Activated CD4-positive, alpha-beta T cell treated with anti-CD3 and anti-CD28 coated beads, Interleukin-2, amount 50 U/mL, for 24 hours (primary cell): Measurements from ENCODE around the gene PAPPA2.

Source experiments
- DNase-seq, 2 donors: peaks; one replicate each; pipeline ENCODE4 v3.0.0-alpha.2; 2020; ENCODE audit warnings: low read depth in 1 of 2, low spot score in 1 of 2

Gene PAPPA2

GRCh38 chr1:176494436-176494835 is 31.5 kb downstream of the PAPPA2 start:
- DNase-seq = no peak

- no peak for DNase-seq
Observed at GRCh38 chr1:176499671-176500070, 36.7 kb downstream of the PAPPA2 start.

GRCh38 chr1:176501599-176501998 is 38.6 kb downstream of the PAPPA2 start:
- DNase-seq = no peak

- DNase-seq = no peak
Observed at GRCh38 chr1:176504848-176505553, 42.0 kb downstream of the PAPPA2 start.

- DNase-seq = no peak
Observed at GRCh38 chr1:176512966-176513365, 50.0 kb downstream of the PAPPA2 start.

GRCh38 chr1:176515310-176515709 is 52.3 kb downstream of the PAPPA2 start:
- no peak for DNase-seq

- no peak for DNase-seq
Observed at GRCh38 chr1:176517484-176517883, 54.5 kb downstream of the PAPPA2 start.

- DNase-seq = no peak
Observed at GRCh38 chr1:176521211-176521610, 58.2 kb downstream of the PAPPA2 start.

- no peak for DNase-seq
Observed at GRCh38 chr1:176522310-176522845, 59.4 kb downstream of the PAPPA2 start.

- DNase-seq = no peak
Observed at GRCh38 chr1:176529395-176530090, 66.6 kb downstream of the PAPPA2 start.

GRCh38 chr1:176531036-176531435 is 68.1 kb downstream of the PAPPA2 start:
- DNase-seq = no peak

GRCh38 chr1:176531921-176532897 is 69.2 kb downstream of the PAPPA2 start:
- no peak for DNase-seq

GRCh38 chr1:176533020-176533419 is 70.0 kb downstream of the PAPPA2 start:
- no peak for DNase-seq

- DNase-seq = no peak
Observed at GRCh38 chr1:176536588-176536987, 73.6 kb downstream of the PAPPA2 start.

GRCh38 chr1:176539018-176539417 is 76.0 kb downstream of the PAPPA2 start:
- DNase-seq = no peak

- no peak for DNase-seq
Observed at GRCh38 chr1:176540428-176540827, 77.5 kb downstream of the PAPPA2 start.

- no peak for DNase-seq
Observed at GRCh38 chr1:176541663-176542062, 78.7 kb downstream of the PAPPA2 start.

GRCh38 chr1:176542352-176542751 is 79.4 kb downstream of the PAPPA2 start:
- no peak for DNase-seq

GRCh38 chr1:176543360-176544129 is 80.6 kb downstream of the PAPPA2 start:
- DNase-seq = no peak

GRCh38 chr1:176545034-176545639 is 82.2 kb downstream of the PAPPA2 start:
- DNase-seq = no peak
